CD14-positive monocyte (primary cell): ENCODE measurements around the gene TSHZ1. TPM values are rescaled to one million over a fixed set of nuclear protein-coding genes. Genes with fewer than 3 reads are reported as not detected.

ENCODE experiments used
- DNase-seq, 3 donors: peaks; one replicate each; pipeline ENCODE4 v3.0.0-alpha.2; 2011 to 2022
- H2AFZ ChIP-seq: 2 replicates; pipeline ENCODE4 v1.6.0; 2012; ENCODE audit warnings: mild to moderate bottlenecking, low read depth, low read length, inconsistent platforms; ENCODE audit not compliant: insufficient read depth, poor library complexity, severe bottlenecking
- H3K27ac ChIP-seq, 2 donors: 1 replicate in 1 of 2; 2 replicates in 1 of 2; pipeline ENCODE4 v1.5.1; 2012 to 2013; ENCODE audit warnings: low read length in 2 of 2, control low read depth in 1 of 2, inconsistent platforms in 1 of 2, low read depth in 1 of 2, mild to moderate bottlenecking in 1 of 2
- H3K27me3 ChIP-seq, 2 donors: one replicate each; pipeline versions ENCODE4 v1.6.0 to v1.6.1; 2011 to 2013; ENCODE audit warnings: low read length in 2 of 2; ENCODE audit not compliant: control insufficient read depth in 2 of 2, insufficient read depth in 2 of 2
- H3K36me3 ChIP-seq, 2 donors: replicated peaks in 1 of 2; 1 replicate in 1 of 2; 2 replicates in 1 of 2; pipeline versions ENCODE4 v1.5.1 to v1.6.1; 2012 to 2013; ENCODE audit warnings: low read length in 2 of 2, control low read depth in 1 of 2, inconsistent platforms in 1 of 2, mild to moderate bottlenecking in 1 of 2; ENCODE audit not compliant: insufficient read depth in 2 of 2, control insufficient read depth in 1 of 2
- H3K4me1 ChIP-seq, 2 donors: 1 replicate in 1 of 2; 2 replicates in 1 of 2; pipeline versions ENCODE4 v1.5.1 to v1.6.1; 2012 to 2013; ENCODE audit warnings: low read length in 2 of 2, control low read depth in 1 of 2, inconsistent platforms in 1 of 2, mild to moderate bottlenecking in 1 of 2, moderate library complexity in 1 of 2; ENCODE audit not compliant: insufficient read depth in 2 of 2, control insufficient read depth in 1 of 2
- H3K4me2 ChIP-seq: replicated peaks from 2 replicates; pipeline ENCODE3; 2012; ENCODE audit warnings: low read length, moderate library complexity, mild to moderate bottlenecking; ENCODE audit not compliant: poor library complexity, severe bottlenecking; ENCODE audit errors: extremely low read depth
- H3K4me3 ChIP-seq, 3 experiments: fragments of 200-600 bp in 1 of 3; sonication (generic) in 1 of 3; replicated peaks in 1 of 3; 1 replicate in 2 of 3; 2 replicates in 1 of 3; pipeline ENCODE4 v1.5.1; 2011 to 2013; ENCODE audit warnings: low read length in 3 of 3, mild to moderate bottlenecking in 3 of 3, control low read depth in 2 of 3, low read depth in 2 of 3, inconsistent platforms in 1 of 3, moderate library complexity in 1 of 3
- H3K79me2 ChIP-seq: 2 replicates; pipeline ENCODE4 v1.6.0; 2012; ENCODE audit warnings: mild to moderate bottlenecking, control low read depth, inconsistent platforms, low read length, moderate library complexity; ENCODE audit not compliant: insufficient read depth
- H3K9ac ChIP-seq: 2 replicates; pipeline ENCODE4 v1.6.0; 2017; ENCODE audit warnings: low read length, mild to moderate bottlenecking; ENCODE audit not compliant: insufficient read depth, poor library complexity, severe bottlenecking
- H3K9me3 ChIP-seq, 2 donors: replicated peaks in 1 of 2; 1 replicate in 1 of 2; 2 replicates in 1 of 2; pipeline versions ENCODE4 v1.5.1 to v1.6.1; 2012 to 2013; ENCODE audit warnings: low read length in 2 of 2, control low read depth in 1 of 2; ENCODE audit not compliant: control insufficient read depth in 1 of 2, insufficient read depth in 1 of 2
- H4K20me1 ChIP-seq: 2 replicates; pipeline ENCODE4 v1.6.0; 2012; ENCODE audit warnings: mild to moderate bottlenecking, low read length, control low read depth, moderate library complexity; ENCODE audit not compliant: insufficient read depth
- H3K27ac Mint-ChIP-seq, 7 donors: one replicate each; pipeline ENCODE4 v1.8.0; 2020; ENCODE audit warnings: mild to moderate bottlenecking in 7 of 7, mixed read lengths in 7 of 7, moderate library complexity in 6 of 7, inconsistent platforms in 2 of 7
- H3K27me3 Mint-ChIP-seq, 3 donors: one replicate each; pipeline ENCODE4 v1.8.0; 2021 to 2022; ENCODE audit warnings: low read depth in 3 of 3, mild to moderate bottlenecking in 3 of 3, mixed read lengths in 3 of 3, moderate library complexity in 3 of 3, inconsistent platforms in 1 of 3
- H3K36me3 Mint-ChIP-seq, 2 donors: one replicate each; pipeline ENCODE4 v1.8.0; 2020; ENCODE audit warnings: mixed read lengths in 2 of 2, inconsistent platforms in 1 of 2, mild to moderate bottlenecking in 1 of 2
- H3K4me1 Mint-ChIP-seq: one replicate; pipeline ENCODE4 v1.8.0; 2020; ENCODE audit warnings: mild to moderate bottlenecking, mixed read lengths
- H3K4me3 Mint-ChIP-seq, 2 donors: one replicate each; pipeline ENCODE4 v1.8.0; 2020; ENCODE audit warnings: mild to moderate bottlenecking in 2 of 2, mixed read lengths in 2 of 2, moderate library complexity in 1 of 2
- H3K9me3 Mint-ChIP-seq, 7 donors: one replicate each; pipeline ENCODE4 v1.8.0; 2020 to 2022; ENCODE audit warnings: mixed read lengths in 7 of 7, mild to moderate bottlenecking in 6 of 7, moderate library complexity in 6 of 7, inconsistent platforms in 2 of 7
- CTCF ChIP-seq: fragments of 200-600 bp; IDR thresholded peaks from one replicate; pipeline ENCODE4 v1.8.0; 2022; ENCODE audit warnings: antibody characterized with exemption, mild to moderate bottlenecking
- WGBS: methylation state at CpG from one replicate; pipeline ENCODE4 v1.1.5; 2013; ENCODE audit warnings: missing lambda C conversion rate; ENCODE audit not compliant: insufficient coverage; 5-methylcytosine and 5-hydroxymethylcytosine counted together
- intact Hi-C, 2 donors: fragments of 100-400 bp; cut with micrococcal nuclease; formaldehyde crosslinking; loops; one replicate each; pipeline versions ENCODE4 v1.15.0 to v1.15.1; 2023
- polyA plus RNA-seq, 3 donors: library from polyadenylated mRNA; depleted of rRNA in 1 of 3; unstranded in 2 of 3; stranded (reverse) in 1 of 3; fragments of 300-500 nt in 2 of 3; fragments of >200 nt in 1 of 3; fragmentation: Illumina TruSeq in 2 of 3; gene quantifications; 1 replicate in 2 of 3; 2 replicates in 1 of 3; pipeline ENCODE4 v1.2.3, GENCODE V29; 2012 to 2021

TSHZ1 gene
- polyA plus RNA-seq, 3 donors = 0.76 to 3.3 (median 1.4) TPM

- peaks cover 34% of the 10 kb centered on the region for H3K4me1 Mint-ChIP-seq
- no peak overlapping the region for H3K27ac Mint-ChIP-seq
Observed at GRCh38 chr18:75264195-75264594, 53.6 kb downstream of the TSHZ1 start.

DNA sequence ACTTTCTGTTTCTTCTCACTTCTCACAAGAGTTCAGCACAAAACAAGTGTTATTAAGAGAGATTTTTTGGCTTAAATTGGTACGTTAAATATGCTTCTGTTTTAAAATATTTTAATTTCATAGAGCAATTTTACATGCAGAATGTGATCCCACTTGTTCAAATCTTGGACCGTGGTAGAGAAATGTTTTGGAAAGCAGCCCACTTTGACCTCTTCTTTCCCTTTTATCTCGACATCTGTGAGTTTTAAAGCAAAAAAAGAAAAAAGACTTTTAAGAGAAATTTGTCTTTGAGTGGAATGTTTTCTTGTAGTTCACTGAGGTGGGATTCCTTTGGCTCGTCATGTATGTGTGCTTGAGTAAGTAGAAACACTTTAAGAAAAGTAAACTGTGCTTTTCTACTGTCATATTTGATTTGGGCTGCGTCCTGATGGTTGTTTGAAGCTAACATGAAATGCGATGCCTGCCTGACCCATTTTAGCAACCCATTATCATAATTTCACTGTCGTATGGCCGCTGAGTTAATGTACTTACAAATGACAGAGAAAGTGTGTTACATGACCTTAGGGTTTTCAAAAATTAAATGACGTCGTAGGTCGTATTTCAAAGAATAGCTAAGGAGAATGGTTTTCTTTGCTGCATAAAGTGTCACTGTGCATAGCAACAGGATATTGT is 54.5 kb downstream of the TSHZ1 start:
- no peak overlapping the region for H3K27ac Mint-ChIP-seq
- H3K4me3 Mint-ChIP-seq = no peak overlapping the region
- Histone ChIP-seq H3K4me1 (peaks cover 7 to 30% of the 10 kb centered on the region in 2 donors), H2AFZ (no peak overlapping the region), H3K9ac (no peak overlapping the region), H3K79me2 (peaks cover 10% of the 10 kb centered on the region), H3K4me2 (no peak overlapping the region), H3K27ac (no peak overlapping the region), H3K9me3 (no peaks in the 10 kb centered on the region), H3K36me3 (no peaks in the 10 kb centered on the region), H3K27me3 (no peaks in the 10 kb centered on the region), H4K20me1 (peaks cover 35% of the 10 kb centered on the region), H3K4me3 (no peak overlapping the region)
- H3K36me3 Mint-ChIP-seq = peaks cover 0 to 7% of the 10 kb centered on the region in 2 donors
- DNase-seq = no peak
- peaks cover 0 to 3% (median 0%) of the 10 kb centered on the region in 3 donors for H3K27me3 Mint-ChIP-seq
- H3K9me3 Mint-ChIP-seq = peaks cover 0 to 2% (median 0%) of the 10 kb centered on the region in 7 donors
- intact Hi-C loops = loop anchor here in 1 of 2 donors (5.0 kb wide), 1 partner anchor 58 kb away; the partner anchor contains the start of gene PTGR3
- no peak for TF ChIP-seq CTCF
- 100% methylated on average over 2 of the region's 11 CpGs for WGBS
- peaks cover 34% of the 10 kb centered on the region for H3K4me1 Mint-ChIP-seq

More at GRCh38 chr18:75264195-75264594, 53.6 kb downstream of the TSHZ1 start:
- peaks cover 9% of the 10 kb centered on the region for H3K79me2 ChIP-seq
- no peak overlapping the region for H2AFZ ChIP-seq
- H3K9ac ChIP-seq = no peak overlapping the region
- TF ChIP-seq CTCF = no peak
- Mint-ChIP-seq H3K9me3 (peaks cover 0 to 2% (median 0%) of the 10 kb centered on the region in 7 donors), H3K36me3 (peaks cover 0 to 7% of the 10 kb centered on the region in 2 donors), H3K27me3 (peaks cover 0 to 3% (median 0%) of the 10 kb centered on the region in 3 donors), H3K4me3 (no peak overlapping the region)
- no peaks in the 10 kb centered on the region for H3K36me3 ChIP-seq
- WGBS = 100% methylated on average over 1 of the region's 6 CpGs
- no peaks in the 10 kb centered on the region for H3K9me3 ChIP-seq
- no peak for DNase-seq
- intact Hi-C loops = loop anchor here in 1 of 2 donors (5.0 kb wide), 1 partner anchor 57 kb away; the partner anchor contains the start of gene PTGR3
- no peaks in the 10 kb centered on the region for H3K27me3 ChIP-seq
- no peak overlapping the region for H3K27ac ChIP-seq
- H3K4me2 ChIP-seq = no peak overlapping the region
- H3K4me1 ChIP-seq = peaks cover 7 to 30% of the 10 kb centered on the region in 2 donors
- no peak overlapping the region for H3K4me3 ChIP-seq
- H4K20me1 ChIP-seq = peaks cover 31% of the 10 kb centered on the region
